Astrocyte (in vitro differentiated cells and primary cell): ENCODE results near the gene DRD4. TPM values are rescaled to one million over a fixed set of nuclear protein-coding genes. Genes with fewer than 3 reads are reported as not detected.

Experiments used
- DNase-seq: peaks from one replicate; pipeline ENCODE4 v3.0.0-alpha.2; 2010; ENCODE audit warnings: low read depth
- FAIRE-seq: peaks from 2 replicates; lab custom pipeline; 2011; peaks lifted over from hg19 to GRCh38; lab: Jason Lieb, UNC
- H2AFZ ChIP-seq: 2 replicates; pipeline ENCODE4 v1.6.0; 2012; ENCODE audit warnings: low read depth, low read length, inconsistent platforms
- H3K27ac ChIP-seq: 2 replicates; pipeline ENCODE4 v1.5.1; 2011; ENCODE audit warnings: low read depth, low read length, inconsistent platforms
- H3K27me3 ChIP-seq: 2 replicates; pipeline ENCODE4 v1.6.0; 2011; ENCODE audit warnings: low read length, inconsistent platforms; ENCODE audit not compliant: insufficient read depth
- H3K36me3 ChIP-seq: 2 replicates; pipeline ENCODE4 v1.5.1; 2011; ENCODE audit warnings: low read length, inconsistent platforms; ENCODE audit not compliant: insufficient read depth
- H3K4me1 ChIP-seq: 2 replicates; pipeline ENCODE4 v1.5.1; 2011; ENCODE audit warnings: low read length, inconsistent platforms; ENCODE audit not compliant: insufficient read depth
- H3K4me2 ChIP-seq: 2 replicates; pipeline ENCODE4 v1.6.0; 2012; ENCODE audit warnings: low read length, inconsistent platforms
- H3K4me3 ChIP-seq: 2 replicates; pipeline ENCODE4 v1.5.1; 2011; ENCODE audit warnings: low read depth, mild to moderate bottlenecking, low read length, inconsistent platforms; ENCODE audit not compliant: insufficient read depth
- H3K79me2 ChIP-seq: 2 replicates; pipeline ENCODE4 v1.6.0; 2012; ENCODE audit warnings: mild to moderate bottlenecking, low read length, inconsistent platforms; ENCODE audit not compliant: insufficient read depth
- H3K9ac ChIP-seq: 2 replicates; pipeline ENCODE4 v1.6.0; 2012; ENCODE audit warnings: mild to moderate bottlenecking, low read length, inconsistent platforms
- H3K9me3 ChIP-seq: 2 replicates; pipeline ENCODE4 v1.5.1; 2012; ENCODE audit warnings: low read depth, mild to moderate bottlenecking, low read length, inconsistent platforms; ENCODE audit not compliant: insufficient read depth
- H4K20me1 ChIP-seq: 2 replicates; pipeline ENCODE4 v1.6.0; 2012; ENCODE audit warnings: low read length, inconsistent platforms; ENCODE audit not compliant: insufficient read depth
- H3K27ac Mint-ChIP-seq: one replicate; pipeline ENCODE4 v1.8.0; 2021; ENCODE audit warnings: mild to moderate bottlenecking, mixed read lengths; ENCODE audit not compliant: unreplicated experiment
- H3K27me3 Mint-ChIP-seq: one replicate; pipeline ENCODE4 v1.8.0; 2021; ENCODE audit warnings: low read depth, mixed read lengths; ENCODE audit not compliant: unreplicated experiment
- H3K36me3 Mint-ChIP-seq: one replicate; pipeline ENCODE4 v1.8.0; 2021; ENCODE audit warnings: low read depth, mixed read lengths; ENCODE audit not compliant: unreplicated experiment
- H3K4me1 Mint-ChIP-seq: one replicate; pipeline ENCODE4 v1.8.0; 2021; ENCODE audit warnings: low read depth, mixed read lengths; ENCODE audit not compliant: unreplicated experiment
- H3K4me3 Mint-ChIP-seq: one replicate; pipeline ENCODE4 v1.8.0; 2021; ENCODE audit warnings: mild to moderate bottlenecking, moderate library complexity, mixed read lengths; ENCODE audit not compliant: unreplicated experiment
- H3K9me3 Mint-ChIP-seq: one replicate; pipeline ENCODE4 v1.8.0; 2021; ENCODE audit warnings: mild to moderate bottlenecking, mixed read lengths; ENCODE audit not compliant: unreplicated experiment
- EZH2 ChIP-seq: IDR thresholded peaks from 2 replicates; pipeline ENCODE4 v1.6.1; 2012; ENCODE audit warnings: mild to moderate bottlenecking, low read length, inconsistent platforms; ENCODE audit not compliant: insufficient read depth
- total RNA-seq: library from RNA; stranded (reverse); gene quantifications from 2 replicates; pipeline ENCODE4 v1.2.1, GENCODE V29; 2021
- TF ChIP-seq, protein P1 (sequence below): IDR thresholded peaks from 2 replicates; pipeline ENCODE4 v1.5.1; 2011; ENCODE audit warnings: low read depth, mild to moderate bottlenecking, inconsistent platforms, low read length, moderate library complexity; ENCODE audit not compliant: insufficient read depth

Gene DRD4
- total RNA-seq, 1 donor from 2014 or later: 9.9 TPM

DNA sequence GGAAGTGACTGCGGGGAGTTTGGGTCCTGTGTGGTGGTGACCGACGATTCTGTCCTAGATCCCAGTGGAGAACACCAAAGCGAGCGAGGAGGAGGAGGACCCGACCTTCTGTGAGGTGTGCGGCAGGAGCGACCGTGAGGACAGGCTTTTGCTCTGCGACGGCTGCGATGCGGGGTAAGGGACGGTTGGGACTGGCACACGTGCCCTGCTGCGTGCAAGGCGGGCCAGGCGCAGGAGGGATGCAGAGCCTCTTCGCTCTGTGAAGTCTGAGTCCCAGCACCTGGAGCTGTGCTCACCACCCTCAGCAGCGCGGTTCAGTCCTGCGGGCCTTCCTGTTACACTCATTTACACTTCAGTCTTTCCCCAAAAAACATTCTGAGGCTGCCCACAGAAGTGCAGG, 44.6 kb upstream of the DRD4 start:
- peaks cover 37% of the 10 kb centered on the region for H3K36me3 ChIP-seq
- H3K4me1 Mint-ChIP-seq: peaks cover 13% of the 10 kb centered on the region

DNA sequence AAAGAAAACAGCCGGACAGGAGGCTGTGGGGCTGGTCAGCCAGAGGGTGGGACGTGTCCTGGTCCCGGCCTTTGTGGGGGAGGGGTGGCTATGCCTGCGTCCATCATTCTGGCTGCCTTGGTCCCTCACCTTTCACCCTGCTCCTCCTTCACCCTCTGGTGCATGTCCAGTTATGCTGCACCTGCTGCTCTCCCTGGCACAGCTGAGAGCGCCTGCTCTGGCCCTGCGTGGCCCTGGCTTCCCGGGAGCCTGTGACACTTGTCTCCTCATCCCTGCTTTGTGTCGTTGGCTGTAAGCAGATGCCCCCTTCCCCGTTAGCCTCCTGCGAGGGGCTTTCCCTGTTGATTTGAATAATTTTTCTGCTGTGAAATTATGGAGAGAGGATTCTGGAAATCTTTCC, 44.2 kb upstream of the DRD4 start:
- H3K27ac Mint-ChIP-seq: no peak overlapping the region
- TF ChIP-seq, protein P1, sequence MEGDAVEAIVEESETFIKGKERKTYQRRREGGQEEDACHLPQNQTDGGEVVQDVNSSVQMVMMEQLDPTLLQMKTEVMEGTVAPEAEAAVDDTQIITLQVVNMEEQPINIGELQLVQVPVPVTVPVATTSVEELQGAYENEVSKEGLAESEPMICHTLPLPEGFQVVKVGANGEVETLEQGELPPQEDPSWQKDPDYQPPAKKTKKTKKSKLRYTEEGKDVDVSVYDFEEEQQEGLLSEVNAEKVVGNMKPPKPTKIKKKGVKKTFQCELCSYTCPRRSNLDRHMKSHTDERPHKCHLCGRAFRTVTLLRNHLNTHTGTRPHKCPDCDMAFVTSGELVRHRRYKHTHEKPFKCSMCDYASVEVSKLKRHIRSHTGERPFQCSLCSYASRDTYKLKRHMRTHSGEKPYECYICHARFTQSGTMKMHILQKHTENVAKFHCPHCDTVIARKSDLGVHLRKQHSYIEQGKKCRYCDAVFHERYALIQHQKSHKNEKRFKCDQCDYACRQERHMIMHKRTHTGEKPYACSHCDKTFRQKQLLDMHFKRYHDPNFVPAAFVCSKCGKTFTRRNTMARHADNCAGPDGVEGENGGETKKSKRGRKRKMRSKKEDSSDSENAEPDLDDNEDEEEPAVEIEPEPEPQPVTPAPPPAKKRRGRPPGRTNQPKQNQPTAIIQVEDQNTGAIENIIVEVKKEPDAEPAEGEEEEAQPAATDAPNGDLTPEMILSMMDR: no peak
- no peak for TF ChIP-seq EZH2
- H3K4me3 ChIP-seq: no peak overlapping the region
- no peak overlapping the region for H3K27ac ChIP-seq
- peaks cover 64% of the 10 kb centered on the region for H3K79me2 ChIP-seq
- H2AFZ ChIP-seq: no peak overlapping the region
- peaks cover 3% of the 10 kb centered on the region for H3K4me1 ChIP-seq
- no peaks in the 10 kb centered on the region for H3K27me3 Mint-ChIP-seq
- peaks cover 30% of the 10 kb centered on the region for H3K36me3 Mint-ChIP-seq
- DNase-seq (no peak), FAIRE-seq (no peak)
- no peaks in the 10 kb centered on the region for H3K27me3 ChIP-seq
- H3K9me3 ChIP-seq: no peaks in the 10 kb centered on the region
- H3K36me3 ChIP-seq: peaks cover 37% of the 10 kb centered on the region
- no peaks in the 10 kb centered on the region for H3K9me3 Mint-ChIP-seq
- H3K9ac ChIP-seq: no peak overlapping the region
- H3K4me1 Mint-ChIP-seq: peaks cover 8% of the 10 kb centered on the region
- peaks cover 74% of the 10 kb centered on the region for H4K20me1 ChIP-seq
- H3K4me3 Mint-ChIP-seq: no peak overlapping the region
- no peak overlapping the region for H3K4me2 ChIP-seq

More for the DNA sequence above, 44.6 kb upstream of the DRD4 start:
- no peaks in the 10 kb centered on the region for H3K9me3 ChIP-seq
- H2AFZ ChIP-seq: no peak overlapping the region
- Mint-ChIP-seq H3K4me3 (no peak overlapping the region), H3K9me3 (no peaks in the 10 kb centered on the region), H3K27me3 (no peaks in the 10 kb centered on the region), H3K27ac (no peak overlapping the region), H3K36me3 (peaks cover 33% of the 10 kb centered on the region)
- TF ChIP-seq, protein P1: no peak
- no peak for TF ChIP-seq EZH2
- H3K9ac ChIP-seq: no peak overlapping the region
- no peak overlapping the region for H3K4me3 ChIP-seq
- H3K27me3 ChIP-seq: no peaks in the 10 kb centered on the region
- H3K79me2 ChIP-seq: peaks cover 68% of the 10 kb centered on the region
- H3K4me1 ChIP-seq: peaks cover 7% of the 10 kb centered on the region
- no peak overlapping the region for H3K27ac ChIP-seq
- FAIRE-seq (no peak), DNase-seq (no peak)
- peaks cover 78% of the 10 kb centered on the region for H4K20me1 ChIP-seq
- H3K4me2 ChIP-seq: no peak overlapping the region

DNA sequence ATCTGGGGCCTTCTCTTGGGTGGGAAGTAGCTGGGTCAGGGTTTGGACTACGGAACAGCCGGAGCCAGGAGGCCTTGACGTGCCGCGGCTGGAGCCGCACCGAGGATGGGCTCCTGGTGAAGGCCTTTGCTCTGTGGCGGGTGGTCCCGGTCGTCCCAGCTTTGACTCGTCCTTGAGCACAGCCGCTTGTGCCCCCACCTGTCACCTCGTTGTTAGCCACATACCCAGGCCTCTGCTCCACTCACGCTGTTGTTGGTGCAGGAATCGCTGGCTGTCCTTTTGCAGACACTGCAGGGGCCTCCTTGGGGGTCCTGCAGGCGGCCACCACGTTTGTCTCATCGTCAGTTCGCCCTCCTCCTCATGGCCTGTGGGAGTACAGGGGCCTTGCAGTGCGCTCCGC, 43.7 kb upstream of the DRD4 start:
- Histone ChIP-seq H3K4me3 (no peak overlapping the region), H3K36me3 (peaks cover 37% of the 10 kb centered on the region), H3K79me2 (peaks cover 60% of the 10 kb centered on the region), H2AFZ (no peak overlapping the region), H4K20me1 (peaks cover 74% of the 10 kb centered on the region), H3K4me1 (no peaks in the 10 kb centered on the region), H3K4me2 (no peak overlapping the region), H3K27ac (no peak overlapping the region), H3K9ac (no peak overlapping the region), H3K27me3 (no peaks in the 10 kb centered on the region), H3K9me3 (no peaks in the 10 kb centered on the region)
- H3K9me3 Mint-ChIP-seq: no peaks in the 10 kb centered on the region
- DNase-seq (no peak), FAIRE-seq (no peak)
- H3K27ac Mint-ChIP-seq: no peak overlapping the region
- peaks cover 4% of the 10 kb centered on the region for H3K4me1 Mint-ChIP-seq
- H3K4me3 Mint-ChIP-seq: no peak overlapping the region
- peaks cover 28% of the 10 kb centered on the region for H3K36me3 Mint-ChIP-seq
- TF ChIP-seq, protein P1: no peak
- no peak for TF ChIP-seq EZH2
- H3K27me3 Mint-ChIP-seq: no peaks in the 10 kb centered on the region
